IMR-90 (cell line): ENCODE measurements around the gene CTDSPL. TPM values are rescaled to one million over a fixed set of nuclear protein-coding genes. Genes with fewer than 3 reads are reported as not detected.

ENCODE experiments used
- ATAC-seq: fragments of 200-7000 bp; cut with Tn5 transposase; 2 replicates; pipeline ENCODE4 v1.9.1; 2020; ENCODE audit warnings: low read depth, mild to moderate bottlenecking, moderate library complexity
- BruUV-seq: library from RNA; stranded (reverse); fragments of 400-500 nt; replicated peaks from 2 replicates; lab custom pipeline; 2021; lab: Mats Ljungman, UMichigan
- CTCF ChIA-PET: fragments of 300-600 bp; formaldehyde crosslinking; extraction: SDS; loops from one replicate; lab custom pipeline; 2021; ENCODE audit warnings: antibody characterized with exemption; lab: Yijun Ruan, JAX
- POLR2A ChIA-PET: fragments of 300-600 bp; sonication (Branson Sonifier 250); formaldehyde crosslinking; loops from one replicate; lab custom pipeline; 2022; ENCODE audit warnings: antibody characterized with exemption; ENCODE audit not compliant: unreplicated experiment; lab: Charles Lee
- DNase-seq: peaks from one replicate; pipeline ENCODE4 v3.0.0; 2013
- H2AFZ ChIP-seq: replicated peaks from 2 replicates; pipeline ENCODE3; 2013; ENCODE audit warnings: low read length, mild to moderate bottlenecking; ENCODE audit not compliant: poor library complexity
- H2AK5ac ChIP-seq: 2 replicates; pipeline ENCODE4 v1.6.1; 2013; ENCODE audit warnings: low read depth, low read length, inconsistent platforms
- H2AK9ac ChIP-seq: replicated peaks from 2 replicates; pipeline ENCODE3; 2013; ENCODE audit warnings: mild to moderate bottlenecking, low read depth, low read length, moderate library complexity; ENCODE audit not compliant: poor library complexity
- H2BK120ac ChIP-seq: 2 replicates; pipeline ENCODE4 v1.6.1; 2013; ENCODE audit warnings: low read depth, low read length, inconsistent platforms
- H2BK15ac ChIP-seq: 3 replicates; pipeline ENCODE4 v1.6.1; 2013; ENCODE audit warnings: low read depth, low read length, inconsistent platforms
- H2BK20ac ChIP-seq: 2 replicates; pipeline ENCODE4 v1.6.1; 2013; ENCODE audit warnings: low read depth, mild to moderate bottlenecking, inconsistent platforms, low read length, moderate library complexity
- H2BK5ac ChIP-seq: 2 replicates; pipeline ENCODE4 v1.6.1; 2013; ENCODE audit warnings: mild to moderate bottlenecking, low read depth, low read length, inconsistent platforms; ENCODE audit not compliant: poor library complexity, severe bottlenecking
- H3K14ac ChIP-seq: replicated peaks from 2 replicates; pipeline ENCODE4 v1.6.1; 2013; ENCODE audit warnings: low read depth, low read length, inconsistent platforms
- H3K18ac ChIP-seq: 2 replicates; pipeline ENCODE4 v1.6.1; 2013; ENCODE audit warnings: low read depth, low read length, control low read depth
- H3K23ac ChIP-seq: 2 replicates; pipeline ENCODE4 v1.6.1; 2013; ENCODE audit warnings: low read depth, low read length, inconsistent platforms
- H3K27ac ChIP-seq: 2 replicates; pipeline ENCODE4 v1.5.1; 2013; ENCODE audit warnings: mild to moderate bottlenecking, control low read depth, low read length; ENCODE audit not compliant: insufficient read depth
- H3K27me3 ChIP-seq: 2 replicates; pipeline ENCODE4 v1.6.1; 2013; ENCODE audit warnings: low read length; ENCODE audit not compliant: control insufficient read depth, insufficient read depth
- H3K36me3 ChIP-seq: 2 replicates; pipeline ENCODE4 v1.6.1; 2013; ENCODE audit warnings: low read length, mixed read lengths; ENCODE audit not compliant: control insufficient read depth, insufficient read depth
- H3K4ac ChIP-seq: 2 replicates; pipeline ENCODE4 v1.6.1; 2013; ENCODE audit warnings: low read depth, low read length, inconsistent platforms
- H3K4me1 ChIP-seq: 2 replicates; pipeline ENCODE4 v1.6.1; 2013; ENCODE audit warnings: low read length, mixed read lengths; ENCODE audit not compliant: control insufficient read depth, insufficient read depth
- H3K4me2 ChIP-seq: 2 replicates; pipeline ENCODE4 v1.6.1; 2013; ENCODE audit warnings: low read depth, mild to moderate bottlenecking, control low read depth, low read length, moderate library complexity
- H3K4me3 ChIP-seq: 2 replicates; pipeline ENCODE4 v1.5.1; 2013; ENCODE audit warnings: low read depth, mild to moderate bottlenecking, control low read depth, low read length, moderate library complexity; ENCODE audit not compliant: insufficient read depth
- H3K56ac ChIP-seq: 2 replicates; pipeline ENCODE4 v1.6.1; 2013; ENCODE audit warnings: low read length, inconsistent platforms; ENCODE audit not compliant: insufficient read depth; ENCODE audit errors: extremely low read depth
- H3K79me1 ChIP-seq, 2 experiments: 2 replicates each; pipeline ENCODE4 v1.6.1; 2013; ENCODE audit warnings: low read length in 2 of 2, inconsistent platforms in 1 of 2, low read depth in 1 of 2
- H3K9ac ChIP-seq: 2 replicates; pipeline ENCODE4 v1.6.1; 2013; ENCODE audit warnings: low read depth, low read length, control low read depth
- H3K9me1 ChIP-seq: 2 replicates; pipeline ENCODE4 v1.6.1; 2013; ENCODE audit warnings: low read length, inconsistent platforms; ENCODE audit not compliant: insufficient read depth
- H3K9me3 ChIP-seq: 2 replicates; pipeline ENCODE4 v1.6.1; 2013; ENCODE audit warnings: low read length; ENCODE audit not compliant: control insufficient read depth, insufficient read depth
- H4K20me1 ChIP-seq: 2 replicates; pipeline ENCODE4 v1.6.1; 2013; ENCODE audit warnings: low read length, inconsistent platforms; ENCODE audit not compliant: insufficient read depth
- H4K5ac ChIP-seq: 2 replicates; pipeline ENCODE4 v1.6.1; 2013; ENCODE audit warnings: mild to moderate bottlenecking, low read depth, low read length, control low read depth
- H4K8ac ChIP-seq, 2 experiments: 2 replicates each; pipeline ENCODE4 v1.6.1; 2013; ENCODE audit warnings: low read depth in 2 of 2, low read length in 2 of 2, control low read depth in 1 of 2, inconsistent platforms in 1 of 2
- H4K91ac ChIP-seq: 2 replicates; pipeline ENCODE4 v1.6.1; 2013; ENCODE audit warnings: low read depth, low read length, inconsistent platforms; ENCODE audit not compliant: insufficient read depth
- CHD1 ChIP-seq: IDR thresholded peaks from 2 replicates; pipeline ENCODE4 v1.6.1; 2012; ENCODE audit warnings: low read depth, low read length, improper control_type of control experiment
- RFX5 ChIP-seq: IDR thresholded peaks from 2 replicates; pipeline ENCODE4 v1.8.0; 2012; ENCODE audit warnings: low read depth, mild to moderate bottlenecking, low read length, moderate library complexity
- whole genome bisulfite sequencing, 2 experiments: methylation state at CpG; one replicate each; pipeline versions ENCODE4 v1.1.5 to v1.1.7; 2013; ENCODE audit warnings: missing lambda C conversion rate in 2 of 2; ENCODE audit not compliant: insufficient read length in 1 of 2; ENCODE audit errors: extremely low coverage in 2 of 2; 5-methylcytosine and 5-hydroxymethylcytosine counted together
- dilution Hi-C: fragments of 300-500 bp; cut with HindIII; formaldehyde crosslinking; loops from one replicate; pipeline ENCODE4 v1.14.3; 2018; ENCODE audit warnings: low sequenced_read_pairs; ENCODE audit not compliant: unreplicated experiment
- in situ Hi-C: fragments of 300-500 bp; cut with MboI; formaldehyde crosslinking; loops from 3 replicates; pipeline ENCODE4 v1.14.3; 2019; ENCODE audit warnings: low sequenced_read_pairs, inconsistent platforms, mixed read lengths
- intact Hi-C: fragments of 100-400 bp; cut with micrococcal nuclease; formaldehyde crosslinking; loops from 2 replicates; pipeline ENCODE4 v1.10.0; 2022
- polyA plus RNA-seq, 3 experiments: library from polyadenylated mRNA; depleted of rRNA; stranded (reverse); fragments of >200 nt; gene quantifications; 2 replicates each; pipeline ENCODE4 v1.2.3, GENCODE V29; 2012; ENCODE audit warnings: low replicate concordance in 1 of 3
- total RNA-seq: library from RNA; depleted of rRNA; stranded (reverse); fragments of >200 nt; gene quantifications from 2 replicates; pipeline ENCODE4 v1.2.3, GENCODE V29; 2012

The CTDSPL gene
- total and polyA plus RNA-seq, 2 of the 4 experiments (the other 2 are of a cell fraction) = 24.5 to 29.0 TPM

GRCh38 chr3:37969596-37970100, 108.0 kb downstream of the CTDSPL start:
- Histone ChIP-seq H3K9me3 (no peaks in the 10 kb centered on the region), H2AK9ac (no peak overlapping the region), H4K5ac (no peak overlapping the region), H2BK120ac (no peak overlapping the region), H4K20me1 (peaks cover 6% of the 10 kb centered on the region; the same call in 1 of the 2 replicates), H2BK15ac (no peak overlapping the region), H3K27me3 (no peaks in the 10 kb centered on the region), H3K9me1 (peaks cover 23% of the 10 kb centered on the region), H3K18ac (no peak overlapping the region), H4K91ac (no peak overlapping the region), H3K4me2 (no peak overlapping the region), H3K79me1 (peaks cover 0 to 10% of the 10 kb centered on the region in 2 experiments; a peak in 2 of 4 replicates), H2AK5ac (no peak overlapping the region), H2BK5ac (no peak overlapping the region), H3K27ac (no peak overlapping the region), H3K4ac (no peak overlapping the region), H3K4me3 (no peak overlapping the region), H3K9ac (no peak overlapping the region), H4K8ac (no peak overlapping the region), H3K36me3 (peaks cover 29% of the 10 kb centered on the region), H3K4me1 (peaks cover 8% of the 10 kb centered on the region; the same call in 1 of the 2 replicates), H2AFZ (no peak overlapping the region), H3K56ac (no peak overlapping the region), H3K14ac (no peak overlapping the region), H2BK20ac (no peak overlapping the region), H3K23ac (no peak overlapping the region)
- in situ Hi-C loops = no loop called here
- ATAC-seq = no peak
- ChIA-PET CTCF (interaction anchor here (1.6 kb wide), 1 partner anchor 115 kb away, joined by 4 read pairs; no protein-coding TSS in a partner anchor), POLR2A (no interaction called here)
- DNase-seq = no peak
- 86% methylated on average over 4 of the region's 7 CpGs; no CpG with 5 or more reads in 1 of the 2 experiments for WGBS, 2 experiments
- dilution Hi-C loops = no loop called here
- intact Hi-C loops = no loop called here
- BruUV-seq = no TSS peak
- TF ChIP-seq CHD1 = no peak
- TF ChIP-seq RFX5 = no peak
